ENCODE results near the gene LRRC15.

Gene LRRC15

GRCh38 chr3:194401346-194401745 lies 31.8 kb upstream of the LRRC15 start:
- no peak overlapping the region for H3K4me3 ChIP-seq (ENCODE audit: low read depth, low read length)
- no peak for DNase-seq (ENCODE audit: low read depth)
- TF ChIP-seq CTCF (IDR thresholded peaks at IDR 0.05; ENCODE audit: insufficient read depth, low read depth, low read length, missing control alignments): no peak

- no peak overlapping the region for H3K4me3 ChIP-seq (ENCODE audit: low read depth, low read length)
- no peak for DNase-seq (ENCODE audit: low read depth)
- TF ChIP-seq CTCF (IDR thresholded peaks at IDR 0.05; ENCODE audit: insufficient read depth, low read depth, low read length, missing control alignments): no peak
Observed at GRCh38 chr3:194399874-194400411, 30.4 kb upstream of the LRRC15 start.

GRCh38 chr3:194399166-194399565 lies 29.6 kb upstream of the LRRC15 start, which contains the start of gene GP5:
Gene GP5 (minus strand): TSS chr3:194399266. CDS start chr3:194398282, 984 bp downstream.
- no peak within 1 kb of the TSS; the same call in 1 of the 2 replicates for H3K4me3 ChIP-seq (ENCODE audit: low read depth, low read length)
- TF ChIP-seq CTCF (IDR thresholded peaks at IDR 0.05; ENCODE audit: insufficient read depth, low read depth, low read length, missing control alignments): no peak
- DNase-seq (ENCODE audit: low read depth): no peak

- peak; percentile 35 for DNase-seq (ENCODE audit: low read depth)
- H3K4me3 ChIP-seq (ENCODE audit: low read depth, low read length): no peak overlapping the region; the same call in none of the 2 replicates
- TF ChIP-seq CTCF (IDR thresholded peaks at IDR 0.05; ENCODE audit: insufficient read depth, low read depth, low read length, missing control alignments): no peak
Observed at GRCh38 chr3:194397757-194398312, 28.3 kb upstream of the LRRC15 start.

GRCh38 chr3:194396859-194397756 lies 27.6 kb upstream of the LRRC15 start:
- no peak overlapping the region; the same call in 1 of the 2 replicates for H3K4me3 ChIP-seq (ENCODE audit: low read depth, low read length)
- no peak for DNase-seq (ENCODE audit: low read depth)
- no peak for TF ChIP-seq CTCF (IDR thresholded peaks at IDR 0.05; ENCODE audit: insufficient read depth, low read depth, low read length, missing control alignments)

- no peak for TF ChIP-seq CTCF (IDR thresholded peaks at IDR 0.05; ENCODE audit: insufficient read depth, low read depth, low read length, missing control alignments)
- DNase-seq (ENCODE audit: low read depth): no peak
Observed at GRCh38 chr3:194396539-194396858, 27.0 kb upstream of the LRRC15 start.

More at GRCh38 chr3:194396539-194396858, 27.0 kb upstream of the LRRC15 start:
- no peak overlapping the region for H3K4me3 ChIP-seq (ENCODE audit: low read depth, low read length)
